Neural progenitor cell (in vitro differentiated cells): ENCODE data around the gene VWA5B1. TPM values are rescaled to one million over a fixed set of nuclear protein-coding genes. Genes with fewer than 3 reads are reported as not detected.

ENCODE experiments used
- DNase-seq: peaks from one replicate; pipeline ENCODE4 v3.0.0-alpha.2; 2016; ENCODE audit warnings: low spot score
- H2AFZ ChIP-seq: fragments of 200-600 bp; sonication (generic); replicated peaks from 2 replicates; pipeline ENCODE4 v1.6.1; 2016; ENCODE audit warnings: antibody characterized with exemption
- H3F3A ChIP-seq: fragments of 200-600 bp; sonication (generic); 2 replicates; pipeline ENCODE4 v1.6.1; 2016; ENCODE audit warnings: antibody characterized with exemption, low read depth
- H3K27ac ChIP-seq: fragments of 200-600 bp; sonication (generic); 2 replicates; pipeline ENCODE4 v1.5.1; 2016; ENCODE audit warnings: mild to moderate bottlenecking
- H3K27me3 ChIP-seq: fragments of 200-600 bp; sonication (generic); 2 replicates; pipeline ENCODE4 v1.6.1; 2016; ENCODE audit warnings: mild to moderate bottlenecking, moderate library complexity
- H3K36me3 ChIP-seq: fragments of 200-600 bp; sonication (generic); 2 replicates; pipeline ENCODE4 v1.5.1; 2016
- H3K4me1 ChIP-seq: fragments of 200-600 bp; sonication (generic); 2 replicates; pipeline ENCODE4 v1.6.1; 2016; ENCODE audit warnings: mixed run types
- H3K4me2 ChIP-seq: fragments of 200-600 bp; sonication (generic); 2 replicates; pipeline ENCODE4 v1.6.1; 2016
- H3K4me3 ChIP-seq: fragments of 200-600 bp; sonication (generic); 2 replicates; pipeline ENCODE4 v1.5.1; 2016
- H3K79me2 ChIP-seq: fragments of 200-600 bp; sonication (generic); 2 replicates; pipeline ENCODE4 v1.6.1; 2016; ENCODE audit warnings: low read depth
- H3K9ac ChIP-seq: fragments of 200-600 bp; sonication (generic); 2 replicates; pipeline ENCODE4 v1.6.1; 2016
- H3K9me3 ChIP-seq: fragments of 200-600 bp; sonication (generic); 2 replicates; pipeline ENCODE4 v1.5.1; 2016; ENCODE audit warnings: low read depth
- H4K20me1 ChIP-seq: fragments of 200-600 bp; sonication (generic); 2 replicates; pipeline ENCODE4 v1.6.1; 2016; ENCODE audit warnings: low read depth
- H3K27ac Mint-ChIP-seq: 3 replicates; pipeline ENCODE4 v1.8.0; 2021; ENCODE audit warnings: mixed read lengths
- H3K27me3 Mint-ChIP-seq: 2 replicates; pipeline ENCODE4 v1.8.0; 2022; ENCODE audit warnings: low read depth, mild to moderate bottlenecking, inconsistent platforms, moderate library complexity, mixed read lengths; ENCODE audit not compliant: insufficient read depth
- H3K36me3 Mint-ChIP-seq: 3 replicates; pipeline ENCODE4 v1.8.0; 2021; ENCODE audit warnings: mixed read lengths
- H3K4me1 Mint-ChIP-seq: 3 replicates; pipeline ENCODE4 v1.8.0; 2021; ENCODE audit warnings: mixed read lengths
- H3K4me3 Mint-ChIP-seq: 3 replicates; pipeline ENCODE4 v1.8.0; 2021; ENCODE audit warnings: mild to moderate bottlenecking, moderate library complexity, mixed read lengths
- H3K9me3 Mint-ChIP-seq: 3 replicates; pipeline ENCODE4 v1.8.0; 2020; ENCODE audit warnings: mixed read lengths
- EZH2 ChIP-seq: fragments of 200-600 bp; sonication (generic); IDR thresholded peaks from 2 replicates; pipeline ENCODE4 v1.6.1; 2017; ENCODE audit warnings: antibody characterized with exemption, mild to moderate bottlenecking, moderate library complexity
- EZH2phosphoT487 ChIP-seq: fragments of 200-600 bp; sonication (generic); IDR thresholded peaks from 2 replicates; pipeline ENCODE4 v1.6.1; 2017; ENCODE audit warnings: antibody characterized with exemption
- total RNA-seq: library from RNA; depleted of rRNA; stranded (reverse); fragments of >200 nt; gene quantifications from 2 replicates; pipeline ENCODE4 v1.2.3, GENCODE V29; 2015; ENCODE audit warnings: low replicate concordance
- TF ChIP-seq, protein P1 (sequence below): fragments of 200-600 bp; sonication (generic); IDR thresholded peaks from 2 replicates; pipeline ENCODE4 v1.5.1; 2017; ENCODE audit warnings: antibody characterized with exemption, mild to moderate bottlenecking

The VWA5B1 gene
- total RNA-seq, 1 donor from 2014 or later, result not detected

GRCh38 chr1:20321573-20321972 is 30.9 kb downstream of the VWA5B1 start:
- H3K36me3 Mint-ChIP-seq, result no peaks in the 10 kb centered on the region
- no peak overlapping the region for H3K4me2 ChIP-seq
- H3K79me2 ChIP-seq, result no peaks in the 10 kb centered on the region
- DNase-seq, result no peak
- H3K27ac Mint-ChIP-seq, result peak overlapping the region; percentile 9
- no peak overlapping the region for H3K9ac ChIP-seq
- H3K4me3 Mint-ChIP-seq, result no peak overlapping the region
- H4K20me1 ChIP-seq, result no peaks in the 10 kb centered on the region
- H3K27ac ChIP-seq, result no peak overlapping the region
- H3K4me3 ChIP-seq, result no peak overlapping the region
- peaks cover 23% of the 10 kb centered on the region for H3K4me1 Mint-ChIP-seq
- no peaks in the 10 kb centered on the region for H3F3A ChIP-seq
- TF ChIP-seq, protein P1, sequence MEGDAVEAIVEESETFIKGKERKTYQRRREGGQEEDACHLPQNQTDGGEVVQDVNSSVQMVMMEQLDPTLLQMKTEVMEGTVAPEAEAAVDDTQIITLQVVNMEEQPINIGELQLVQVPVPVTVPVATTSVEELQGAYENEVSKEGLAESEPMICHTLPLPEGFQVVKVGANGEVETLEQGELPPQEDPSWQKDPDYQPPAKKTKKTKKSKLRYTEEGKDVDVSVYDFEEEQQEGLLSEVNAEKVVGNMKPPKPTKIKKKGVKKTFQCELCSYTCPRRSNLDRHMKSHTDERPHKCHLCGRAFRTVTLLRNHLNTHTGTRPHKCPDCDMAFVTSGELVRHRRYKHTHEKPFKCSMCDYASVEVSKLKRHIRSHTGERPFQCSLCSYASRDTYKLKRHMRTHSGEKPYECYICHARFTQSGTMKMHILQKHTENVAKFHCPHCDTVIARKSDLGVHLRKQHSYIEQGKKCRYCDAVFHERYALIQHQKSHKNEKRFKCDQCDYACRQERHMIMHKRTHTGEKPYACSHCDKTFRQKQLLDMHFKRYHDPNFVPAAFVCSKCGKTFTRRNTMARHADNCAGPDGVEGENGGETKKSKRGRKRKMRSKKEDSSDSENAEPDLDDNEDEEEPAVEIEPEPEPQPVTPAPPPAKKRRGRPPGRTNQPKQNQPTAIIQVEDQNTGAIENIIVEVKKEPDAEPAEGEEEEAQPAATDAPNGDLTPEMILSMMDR, result no peak
- TF ChIP-seq EZH2 (no peak), EZH2phosphoT487 (no peak)
- no peaks in the 10 kb centered on the region for H3K36me3 ChIP-seq
- H3K9me3 Mint-ChIP-seq, result no peaks in the 10 kb centered on the region
- H2AFZ ChIP-seq, result peak overlapping the region; percentile 17
- peaks cover 8% of the 10 kb centered on the region for H3K4me1 ChIP-seq
- H3K9me3 ChIP-seq, result no peaks in the 10 kb centered on the region
- peaks cover 10% of the 10 kb centered on the region for H3K27me3 Mint-ChIP-seq
- H3K27me3 ChIP-seq, result no peaks in the 10 kb centered on the region

GRCh38 chr1:20322081-20322824 is 31.6 kb downstream of the VWA5B1 start:
- no peak for TF ChIP-seq EZH2
- TF ChIP-seq, protein P1, result no peak
- no peak for TF ChIP-seq EZH2phosphoT487
- no peaks in the 10 kb centered on the region for H3F3A ChIP-seq
- no peak overlapping the region for H3K9ac ChIP-seq
- no peaks in the 10 kb centered on the region for H3K36me3 Mint-ChIP-seq
- no peaks in the 10 kb centered on the region for H4K20me1 ChIP-seq
- peak overlapping the region; percentile 9 for H3K27ac Mint-ChIP-seq
- H3K27me3 Mint-ChIP-seq, result peaks cover 10% of the 10 kb centered on the region
- H3K27me3 ChIP-seq, result no peaks in the 10 kb centered on the region
- H3K4me3 Mint-ChIP-seq, result no peak overlapping the region
- H3K9me3 ChIP-seq, result no peaks in the 10 kb centered on the region
- H3K36me3 ChIP-seq, result no peaks in the 10 kb centered on the region
- H3K4me1 ChIP-seq, result peaks cover 8% of the 10 kb centered on the region
- H3K4me1 Mint-ChIP-seq, result peaks cover 23% of the 10 kb centered on the region
- no peak overlapping the region for H3K4me3 ChIP-seq
- H3K27ac ChIP-seq, result no peak overlapping the region
- peak overlapping the region; percentile 17 for H2AFZ ChIP-seq
- no peak overlapping the region for H3K4me2 ChIP-seq
- no peak for DNase-seq
- H3K9me3 Mint-ChIP-seq, result no peaks in the 10 kb centered on the region
- no peaks in the 10 kb centered on the region for H3K79me2 ChIP-seq

DNA sequence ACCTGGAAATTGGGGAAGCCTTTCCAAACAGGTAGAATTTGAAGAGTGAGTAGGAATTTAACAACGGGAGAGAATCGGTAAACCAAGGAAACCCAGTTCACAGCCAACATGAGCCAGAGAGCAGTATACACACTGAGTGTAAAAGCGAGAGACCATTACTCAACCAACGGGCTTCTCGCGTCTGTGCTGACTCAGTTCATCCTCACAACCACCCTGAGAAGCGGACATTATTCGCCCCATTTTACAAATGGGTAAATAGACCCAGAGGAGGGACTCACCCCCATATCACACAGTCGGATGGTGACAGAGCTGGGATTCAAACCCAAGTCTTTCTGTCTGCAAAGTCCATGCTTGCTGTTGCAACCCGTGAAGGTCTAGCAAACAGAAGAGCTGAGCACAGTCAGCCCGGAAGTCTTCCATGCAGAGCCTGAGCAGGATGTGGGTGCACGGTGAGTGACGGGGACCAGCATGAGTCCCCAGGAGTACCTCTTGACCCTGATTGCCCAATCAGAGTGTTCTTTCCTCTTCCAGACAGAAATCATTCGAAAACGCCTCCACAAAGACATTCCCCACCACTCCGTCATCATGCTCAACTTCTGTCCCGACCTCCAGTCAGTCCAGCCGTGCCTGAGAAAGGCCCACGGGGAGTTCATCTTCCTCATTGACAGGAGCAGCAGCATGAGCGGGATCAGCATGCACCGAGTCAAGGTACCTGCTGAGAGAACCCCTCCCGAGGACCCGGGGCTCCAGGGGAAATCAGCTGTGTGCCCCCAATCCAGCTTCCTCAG is 32.3 kb downstream of the VWA5B1 start:
- H3F3A ChIP-seq, result no peaks in the 10 kb centered on the region
- Mint-ChIP-seq H3K4me1 (peaks cover 23% of the 10 kb centered on the region), H3K4me3 (no peak overlapping the region), H3K36me3 (no peaks in the 10 kb centered on the region), H3K27ac (no peak overlapping the region), H3K27me3 (peaks cover 10% of the 10 kb centered on the region), H3K9me3 (no peaks in the 10 kb centered on the region)
- no peak overlapping the region for H2AFZ ChIP-seq
- H4K20me1 ChIP-seq, result no peaks in the 10 kb centered on the region
- no peak overlapping the region for H3K9ac ChIP-seq
- no peak overlapping the region for H3K27ac ChIP-seq
- no peak for DNase-seq
- no peaks in the 10 kb centered on the region for H3K79me2 ChIP-seq
- TF ChIP-seq, protein P1, result no peak
- no peak for TF ChIP-seq EZH2phosphoT487
- no peak for TF ChIP-seq EZH2
- H3K4me1 ChIP-seq, result peaks cover 8% of the 10 kb centered on the region
- H3K9me3 ChIP-seq, result no peaks in the 10 kb centered on the region
- no peak overlapping the region for H3K4me3 ChIP-seq
- peaks cover 6% of the 10 kb centered on the region for H3K27me3 ChIP-seq
- H3K4me2 ChIP-seq, result no peak overlapping the region
- H3K36me3 ChIP-seq, result no peaks in the 10 kb centered on the region
